H1 (cell line): ENCODE measurements around the gene RBBP9. TPM values are rescaled to one million over a fixed set of nuclear protein-coding genes. Genes with fewer than 3 reads are reported as not detected.

Experiments
- KDM5A ChIP-seq: fragments of 200-600 bp; IDR thresholded peaks from 2 replicates; pipeline ENCODE4 v1.7.1; 2012; ENCODE audit warnings: mild to moderate bottlenecking, low read length, inconsistent platforms, mixed read lengths
- PHF8 ChIP-seq: fragments of 200-600 bp; sonication (generic); conservative IDR thresholded peaks from 2 replicates; pipeline ENCODE4 v1.7.1; 2012; ENCODE audit warnings: low read depth, mild to moderate bottlenecking, inconsistent platforms, low read length, moderate library complexity
- TAF1 ChIP-seq: IDR thresholded peaks from 2 replicates; pipeline ENCODE4 v1.6.1; 2011; ENCODE audit warnings: mild to moderate bottlenecking, low read depth, low read length
- polyA plus RNA-seq, 7 experiments: library from polyadenylated mRNA; depleted of rRNA in 3 of 7; stranded (reverse) in 5 of 7; unstranded in 2 of 7; fragments of >200 nt in 5 of 7; fragments of 200-250 nt in 2 of 7; gene quantifications; 1 replicate in 5 of 7; 2 replicates in 1 of 7; 4 replicates in 1 of 7; pipeline versions ENCODE4 v1.2.1 to v1.2.3, GENCODE V29; 2011 to 2013; ENCODE audit warnings: missing spikeins in 2 of 7, mixed read lengths in 2 of 7
- total RNA-seq: library from RNA; stranded (reverse); fragmentation: NEBNext Ultra II Directional; extraction: Animal tissue kit (Norgen Biotek cat#: 25700); gene quantifications from 2 replicates; pipeline ENCODE4 v1.2.1, GENCODE V29; 2021
- TF ChIP-seq, protein P1 (sequence below): fragments of 300-600 bp; sonication (generic); IDR thresholded peaks from 2 replicates; pipeline ENCODE4 v1.7.1; 2012; ENCODE audit warnings: low read length, moderate library complexity, mild to moderate bottlenecking, inconsistent platforms; ENCODE audit not compliant: insufficient replicate concordance
- TF ChIP-seq, protein P2 (sequence below): IDR thresholded peaks from 2 replicates; pipeline ENCODE4 v1.6.1; 2011; ENCODE audit warnings: low read length, improper control_type of control experiment

RBBP9 gene
- total and polyA plus RNA-seq, 2 of the 8 experiments (the other 6 are each of a cell fraction or from before 2014, with no cell fraction given) = 9.5 to 13.5 TPM

DNA sequence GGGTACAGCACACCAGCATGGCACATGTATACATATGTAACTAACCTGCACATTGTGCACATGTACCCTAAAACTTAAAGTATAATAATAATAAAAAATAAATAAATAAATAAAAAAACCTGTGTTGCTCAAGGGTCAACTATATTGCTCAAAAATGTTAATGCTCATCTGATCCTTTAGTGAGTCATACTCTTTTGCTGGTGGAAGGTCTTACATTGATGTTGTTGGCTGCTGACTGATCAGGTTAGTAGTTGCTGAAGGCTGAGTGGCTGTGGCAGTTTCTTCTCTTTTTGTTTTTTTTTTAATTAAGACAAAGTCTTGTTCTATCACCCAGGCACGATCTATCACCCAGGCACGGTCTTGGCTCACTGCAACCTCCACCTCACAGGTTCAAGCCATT lies 40.6 kb upstream of the RBBP9 start (continued):
- TF ChIP-seq, protein P1, sequence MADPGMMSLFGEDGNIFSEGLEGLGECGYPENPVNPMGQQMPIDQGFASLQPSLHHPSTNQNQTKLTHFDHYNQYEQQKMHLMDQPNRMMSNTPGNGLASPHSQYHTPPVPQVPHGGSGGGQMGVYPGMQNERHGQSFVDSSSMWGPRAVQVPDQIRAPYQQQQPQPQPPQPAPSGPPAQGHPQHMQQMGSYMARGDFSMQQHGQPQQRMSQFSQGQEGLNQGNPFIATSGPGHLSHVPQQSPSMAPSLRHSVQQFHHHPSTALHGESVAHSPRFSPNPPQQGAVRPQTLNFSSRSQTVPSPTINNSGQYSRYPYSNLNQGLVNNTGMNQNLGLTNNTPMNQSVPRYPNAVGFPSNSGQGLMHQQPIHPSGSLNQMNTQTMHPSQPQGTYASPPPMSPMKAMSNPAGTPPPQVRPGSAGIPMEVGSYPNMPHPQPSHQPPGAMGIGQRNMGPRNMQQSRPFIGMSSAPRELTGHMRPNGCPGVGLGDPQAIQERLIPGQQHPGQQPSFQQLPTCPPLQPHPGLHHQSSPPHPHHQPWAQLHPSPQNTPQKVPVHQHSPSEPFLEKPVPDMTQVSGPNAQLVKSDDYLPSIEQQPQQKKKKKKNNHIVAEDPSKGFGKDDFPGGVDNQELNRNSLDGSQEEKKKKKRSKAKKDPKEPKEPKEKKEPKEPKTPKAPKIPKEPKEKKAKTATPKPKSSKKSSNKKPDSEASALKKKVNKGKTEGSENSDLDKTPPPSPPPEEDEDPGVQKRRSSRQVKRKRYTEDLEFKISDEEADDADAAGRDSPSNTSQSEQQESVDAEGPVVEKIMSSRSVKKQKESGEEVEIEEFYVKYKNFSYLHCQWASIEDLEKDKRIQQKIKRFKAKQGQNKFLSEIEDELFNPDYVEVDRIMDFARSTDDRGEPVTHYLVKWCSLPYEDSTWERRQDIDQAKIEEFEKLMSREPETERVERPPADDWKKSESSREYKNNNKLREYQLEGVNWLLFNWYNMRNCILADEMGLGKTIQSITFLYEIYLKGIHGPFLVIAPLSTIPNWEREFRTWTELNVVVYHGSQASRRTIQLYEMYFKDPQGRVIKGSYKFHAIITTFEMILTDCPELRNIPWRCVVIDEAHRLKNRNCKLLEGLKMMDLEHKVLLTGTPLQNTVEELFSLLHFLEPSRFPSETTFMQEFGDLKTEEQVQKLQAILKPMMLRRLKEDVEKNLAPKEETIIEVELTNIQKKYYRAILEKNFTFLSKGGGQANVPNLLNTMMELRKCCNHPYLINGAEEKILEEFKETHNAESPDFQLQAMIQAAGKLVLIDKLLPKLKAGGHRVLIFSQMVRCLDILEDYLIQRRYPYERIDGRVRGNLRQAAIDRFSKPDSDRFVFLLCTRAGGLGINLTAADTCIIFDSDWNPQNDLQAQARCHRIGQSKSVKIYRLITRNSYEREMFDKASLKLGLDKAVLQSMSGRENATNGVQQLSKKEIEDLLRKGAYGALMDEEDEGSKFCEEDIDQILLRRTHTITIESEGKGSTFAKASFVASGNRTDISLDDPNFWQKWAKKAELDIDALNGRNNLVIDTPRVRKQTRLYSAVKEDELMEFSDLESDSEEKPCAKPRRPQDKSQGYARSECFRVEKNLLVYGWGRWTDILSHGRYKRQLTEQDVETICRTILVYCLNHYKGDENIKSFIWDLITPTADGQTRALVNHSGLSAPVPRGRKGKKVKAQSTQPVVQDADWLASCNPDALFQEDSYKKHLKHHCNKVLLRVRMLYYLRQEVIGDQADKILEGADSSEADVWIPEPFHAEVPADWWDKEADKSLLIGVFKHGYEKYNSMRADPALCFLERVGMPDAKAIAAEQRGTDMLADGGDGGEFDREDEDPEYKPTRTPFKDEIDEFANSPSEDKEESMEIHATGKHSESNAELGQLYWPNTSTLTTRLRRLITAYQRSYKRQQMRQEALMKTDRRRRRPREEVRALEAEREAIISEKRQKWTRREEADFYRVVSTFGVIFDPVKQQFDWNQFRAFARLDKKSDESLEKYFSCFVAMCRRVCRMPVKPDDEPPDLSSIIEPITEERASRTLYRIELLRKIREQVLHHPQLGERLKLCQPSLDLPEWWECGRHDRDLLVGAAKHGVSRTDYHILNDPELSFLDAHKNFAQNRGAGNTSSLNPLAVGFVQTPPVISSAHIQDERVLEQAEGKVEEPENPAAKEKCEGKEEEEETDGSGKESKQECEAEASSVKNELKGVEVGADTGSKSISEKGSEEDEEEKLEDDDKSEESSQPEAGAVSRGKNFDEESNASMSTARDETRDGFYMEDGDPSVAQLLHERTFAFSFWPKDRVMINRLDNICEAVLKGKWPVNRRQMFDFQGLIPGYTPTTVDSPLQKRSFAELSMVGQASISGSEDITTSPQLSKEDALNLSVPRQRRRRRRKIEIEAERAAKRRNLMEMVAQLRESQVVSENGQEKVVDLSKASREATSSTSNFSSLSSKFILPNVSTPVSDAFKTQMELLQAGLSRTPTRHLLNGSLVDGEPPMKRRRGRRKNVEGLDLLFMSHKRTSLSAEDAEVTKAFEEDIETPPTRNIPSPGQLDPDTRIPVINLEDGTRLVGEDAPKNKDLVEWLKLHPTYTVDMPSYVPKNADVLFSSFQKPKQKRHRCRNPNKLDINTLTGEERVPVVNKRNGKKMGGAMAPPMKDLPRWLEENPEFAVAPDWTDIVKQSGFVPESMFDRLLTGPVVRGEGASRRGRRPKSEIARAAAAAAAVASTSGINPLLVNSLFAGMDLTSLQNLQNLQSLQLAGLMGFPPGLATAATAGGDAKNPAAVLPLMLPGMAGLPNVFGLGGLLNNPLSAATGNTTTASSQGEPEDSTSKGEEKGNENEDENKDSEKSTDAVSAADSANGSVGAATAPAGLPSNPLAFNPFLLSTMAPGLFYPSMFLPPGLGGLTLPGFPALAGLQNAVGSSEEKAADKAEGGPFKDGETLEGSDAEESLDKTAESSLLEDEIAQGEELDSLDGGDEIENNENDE = no peak
- TF ChIP-seq KDM5A (no peak), PHF8 (no peak), TAF1 (no peak)
- TF ChIP-seq, protein P2, sequence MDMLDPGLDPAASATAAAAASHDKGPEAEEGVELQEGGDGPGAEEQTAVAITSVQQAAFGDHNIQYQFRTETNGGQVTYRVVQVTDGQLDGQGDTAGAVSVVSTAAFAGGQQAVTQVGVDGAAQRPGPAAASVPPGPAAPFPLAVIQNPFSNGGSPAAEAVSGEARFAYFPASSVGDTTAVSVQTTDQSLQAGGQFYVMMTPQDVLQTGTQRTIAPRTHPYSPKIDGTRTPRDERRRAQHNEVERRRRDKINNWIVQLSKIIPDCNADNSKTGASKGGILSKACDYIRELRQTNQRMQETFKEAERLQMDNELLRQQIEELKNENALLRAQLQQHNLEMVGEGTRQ = no peak
- TF ChIP-seq, all 59 proteins: peak for 0
